WTC11 (cell line): ENCODE results near the gene CHST3.

Experiments
- CTCF ChIP-seq: fragments of 200-600 bp; IDR thresholded peaks from 2 replicates; pipeline ENCODE4 v1.8.0; 2022; ENCODE audit warnings: antibody characterized with exemption
- ESRRA ChIP-seq: sonication (generic); formaldehyde crosslinking; IDR thresholded peaks from 2 replicates; pipeline ENCODE4 v1.8.1; 2022; ENCODE audit warnings: mild to moderate bottlenecking, missing genetic modification reagents, borderline replicate concordance
- JUN ChIP-seq: sonication (generic); formaldehyde crosslinking; IDR thresholded peaks from 2 replicates; pipeline ENCODE4 v1.8.0; 2023; ENCODE audit warnings: mild to moderate bottlenecking, missing genetic modification reagents
- TF ChIP-seq, protein P1 (sequence below): sonication (generic); formaldehyde crosslinking; conservative IDR thresholded peaks from 2 replicates; pipeline ENCODE4 v1.8.1; 2022; ENCODE audit warnings: mild to moderate bottlenecking, missing genetic modification reagents
- TF ChIP-seq, protein P2 (sequence below): sonication (generic); formaldehyde crosslinking; IDR thresholded peaks from 2 replicates; pipeline ENCODE4 v1.8.0; 2022; ENCODE audit warnings: mild to moderate bottlenecking, missing genetic modification reagents
- TF ChIP-seq, protein P3 (sequence below): sonication (generic); formaldehyde crosslinking; IDR thresholded peaks from 2 replicates; pipeline ENCODE4 v1.8.1; 2022; ENCODE audit warnings: low read depth, missing genetic modification reagents, borderline replicate concordance

DNA sequence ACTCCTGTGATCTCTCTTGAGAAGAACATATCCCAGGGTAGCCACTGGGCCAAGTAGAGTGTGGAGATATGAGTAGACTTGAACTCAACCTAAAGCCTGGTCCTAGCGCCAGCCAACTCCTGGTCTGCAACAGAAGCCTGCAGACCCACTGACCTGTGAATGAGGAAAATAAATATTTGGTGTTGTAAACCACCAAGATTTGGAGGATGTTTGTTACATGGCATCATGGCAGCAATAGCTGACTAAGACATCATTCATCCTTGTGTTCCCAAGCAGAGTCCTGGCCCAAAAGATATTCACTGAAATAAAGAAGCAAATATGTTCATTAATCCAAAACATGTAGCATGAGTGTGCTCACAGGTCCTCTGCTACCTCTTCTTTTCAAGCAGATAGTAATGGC, 26.0 kb upstream of the CHST3 start:
- TF ChIP-seq, protein P1, sequence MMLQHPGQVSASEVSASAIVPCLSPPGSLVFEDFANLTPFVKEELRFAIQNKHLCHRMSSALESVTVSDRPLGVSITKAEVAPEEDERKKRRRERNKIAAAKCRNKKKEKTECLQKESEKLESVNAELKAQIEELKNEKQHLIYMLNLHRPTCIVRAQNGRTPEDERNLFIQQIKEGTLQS (CRISPR knock-in tag), result no peak
- no peak for TF ChIP-seq ESRRA (CRISPR knock-in tag)
- TF ChIP-seq, protein P2, sequence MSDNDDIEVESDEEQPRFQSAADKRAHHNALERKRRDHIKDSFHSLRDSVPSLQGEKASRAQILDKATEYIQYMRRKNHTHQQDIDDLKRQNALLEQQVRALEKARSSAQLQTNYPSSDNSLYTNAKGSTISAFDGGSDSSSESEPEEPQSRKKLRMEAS (CRISPR knock-in tag), result no peak
- TF ChIP-seq CTCF, result no peak
- no peak for TF ChIP-seq JUN (CRISPR knock-in tag)
- TF ChIP-seq, protein P3, sequence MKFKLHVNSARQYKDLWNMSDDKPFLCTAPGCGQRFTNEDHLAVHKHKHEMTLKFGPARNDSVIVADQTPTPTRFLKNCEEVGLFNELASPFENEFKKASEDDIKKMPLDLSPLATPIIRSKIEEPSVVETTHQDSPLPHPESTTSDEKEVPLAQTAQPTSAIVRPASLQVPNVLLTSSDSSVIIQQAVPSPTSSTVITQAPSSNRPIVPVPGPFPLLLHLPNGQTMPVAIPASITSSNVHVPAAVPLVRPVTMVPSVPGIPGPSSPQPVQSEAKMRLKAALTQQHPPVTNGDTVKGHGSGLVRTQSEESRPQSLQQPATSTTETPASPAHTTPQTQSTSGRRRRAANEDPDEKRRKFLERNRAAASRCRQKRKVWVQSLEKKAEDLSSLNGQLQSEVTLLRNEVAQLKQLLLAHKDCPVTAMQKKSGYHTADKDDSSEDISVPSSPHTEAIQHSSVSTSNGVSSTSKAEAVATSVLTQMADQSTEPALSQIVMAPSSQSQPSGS (CRISPR knock-in tag), result no peak
